ENCODE results near the gene EGLN3.

GRCh38 chr14:33946679-33947476 is 4.0 kb downstream of the EGLN3 start:
- TF ChIP-seq POLR2AphosphoS5 (IDR thresholded peaks at IDR 0.05; ENCODE audit: borderline replicate concordance, low read depth, low read length): no peak
- no peak for TF ChIP-seq EZH2 (IDR thresholded peaks at IDR 0.05)

Data from SK-N-MC (cell line).